ENCODE data around the gene SLC9A9.

The SLC9A9 gene

DNA sequence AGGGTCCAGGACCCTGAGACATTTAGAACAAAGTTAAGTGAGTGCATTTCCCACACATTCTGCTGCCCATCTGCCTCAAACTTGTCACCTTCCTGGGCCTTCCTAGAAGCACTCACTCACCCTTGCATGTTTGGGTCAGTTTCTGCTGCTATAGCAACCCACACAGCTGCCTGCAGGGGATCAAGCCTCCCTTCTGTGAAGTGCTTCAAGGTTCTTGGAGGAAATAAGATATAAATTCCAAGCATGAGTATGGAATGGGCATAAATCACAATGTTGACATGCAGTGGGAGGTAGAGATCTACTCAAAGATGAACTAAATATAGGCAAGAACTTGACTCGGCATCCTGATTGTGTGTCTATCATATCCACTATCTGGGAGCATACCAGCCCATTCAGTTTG, 140.4 kb downstream of the SLC9A9 start:
- Histone ChIP-seq H3K27ac (replicated peaks) (no peak overlapping the region), H3K27me3 (ENCODE audit: insufficient read depth, poor library complexity, severe bottlenecking) (no peaks in the 10 kb centered on the region), H3K4me3 (replicated peaks; ENCODE audit: insufficient read depth, low read length) (no peak overlapping the region)
- DNase-seq (ENCODE audit: low read depth in 1 of 2, low spot score in 1 of 2), result no peak
- TF ChIP-seq, protein P1, sequence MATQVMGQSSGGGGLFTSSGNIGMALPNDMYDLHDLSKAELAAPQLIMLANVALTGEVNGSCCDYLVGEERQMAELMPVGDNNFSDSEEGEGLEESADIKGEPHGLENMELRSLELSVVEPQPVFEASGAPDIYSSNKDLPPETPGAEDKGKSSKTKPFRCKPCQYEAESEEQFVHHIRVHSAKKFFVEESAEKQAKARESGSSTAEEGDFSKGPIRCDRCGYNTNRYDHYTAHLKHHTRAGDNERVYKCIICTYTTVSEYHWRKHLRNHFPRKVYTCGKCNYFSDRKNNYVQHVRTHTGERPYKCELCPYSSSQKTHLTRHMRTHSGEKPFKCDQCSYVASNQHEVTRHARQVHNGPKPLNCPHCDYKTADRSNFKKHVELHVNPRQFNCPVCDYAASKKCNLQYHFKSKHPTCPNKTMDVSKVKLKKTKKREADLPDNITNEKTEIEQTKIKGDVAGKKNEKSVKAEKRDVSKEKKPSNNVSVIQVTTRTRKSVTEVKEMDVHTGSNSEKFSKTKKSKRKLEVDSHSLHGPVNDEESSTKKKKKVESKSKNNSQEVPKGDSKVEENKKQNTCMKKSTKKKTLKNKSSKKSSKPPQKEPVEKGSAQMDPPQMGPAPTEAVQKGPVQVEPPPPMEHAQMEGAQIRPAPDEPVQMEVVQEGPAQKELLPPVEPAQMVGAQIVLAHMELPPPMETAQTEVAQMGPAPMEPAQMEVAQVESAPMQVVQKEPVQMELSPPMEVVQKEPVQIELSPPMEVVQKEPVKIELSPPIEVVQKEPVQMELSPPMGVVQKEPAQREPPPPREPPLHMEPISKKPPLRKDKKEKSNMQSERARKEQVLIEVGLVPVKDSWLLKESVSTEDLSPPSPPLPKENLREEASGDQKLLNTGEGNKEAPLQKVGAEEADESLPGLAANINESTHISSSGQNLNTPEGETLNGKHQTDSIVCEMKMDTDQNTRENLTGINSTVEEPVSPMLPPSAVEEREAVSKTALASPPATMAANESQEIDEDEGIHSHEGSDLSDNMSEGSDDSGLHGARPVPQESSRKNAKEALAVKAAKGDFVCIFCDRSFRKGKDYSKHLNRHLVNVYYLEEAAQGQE (IDR thresholded peaks at IDR 0.05; ENCODE audit: insufficient replicate concordance, low read depth), result no peak
- TF ChIP-seq GABPA (IDR thresholded peaks at IDR 0.05; ENCODE audit: low read depth) (no peak), POLR2AphosphoS5 (IDR thresholded peaks at IDR 0.05; ENCODE audit: low read depth) (no peak), SPI1 (IDR thresholded peaks at IDR 0.05; ENCODE audit: borderline replicate concordance, low read depth) (no peak)
- TF ChIP-seq, protein P2, sequence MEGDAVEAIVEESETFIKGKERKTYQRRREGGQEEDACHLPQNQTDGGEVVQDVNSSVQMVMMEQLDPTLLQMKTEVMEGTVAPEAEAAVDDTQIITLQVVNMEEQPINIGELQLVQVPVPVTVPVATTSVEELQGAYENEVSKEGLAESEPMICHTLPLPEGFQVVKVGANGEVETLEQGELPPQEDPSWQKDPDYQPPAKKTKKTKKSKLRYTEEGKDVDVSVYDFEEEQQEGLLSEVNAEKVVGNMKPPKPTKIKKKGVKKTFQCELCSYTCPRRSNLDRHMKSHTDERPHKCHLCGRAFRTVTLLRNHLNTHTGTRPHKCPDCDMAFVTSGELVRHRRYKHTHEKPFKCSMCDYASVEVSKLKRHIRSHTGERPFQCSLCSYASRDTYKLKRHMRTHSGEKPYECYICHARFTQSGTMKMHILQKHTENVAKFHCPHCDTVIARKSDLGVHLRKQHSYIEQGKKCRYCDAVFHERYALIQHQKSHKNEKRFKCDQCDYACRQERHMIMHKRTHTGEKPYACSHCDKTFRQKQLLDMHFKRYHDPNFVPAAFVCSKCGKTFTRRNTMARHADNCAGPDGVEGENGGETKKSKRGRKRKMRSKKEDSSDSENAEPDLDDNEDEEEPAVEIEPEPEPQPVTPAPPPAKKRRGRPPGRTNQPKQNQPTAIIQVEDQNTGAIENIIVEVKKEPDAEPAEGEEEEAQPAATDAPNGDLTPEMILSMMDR (IDR thresholded peaks at IDR 0.05; ENCODE audit: insufficient read depth, low read length), result no peak

DNA sequence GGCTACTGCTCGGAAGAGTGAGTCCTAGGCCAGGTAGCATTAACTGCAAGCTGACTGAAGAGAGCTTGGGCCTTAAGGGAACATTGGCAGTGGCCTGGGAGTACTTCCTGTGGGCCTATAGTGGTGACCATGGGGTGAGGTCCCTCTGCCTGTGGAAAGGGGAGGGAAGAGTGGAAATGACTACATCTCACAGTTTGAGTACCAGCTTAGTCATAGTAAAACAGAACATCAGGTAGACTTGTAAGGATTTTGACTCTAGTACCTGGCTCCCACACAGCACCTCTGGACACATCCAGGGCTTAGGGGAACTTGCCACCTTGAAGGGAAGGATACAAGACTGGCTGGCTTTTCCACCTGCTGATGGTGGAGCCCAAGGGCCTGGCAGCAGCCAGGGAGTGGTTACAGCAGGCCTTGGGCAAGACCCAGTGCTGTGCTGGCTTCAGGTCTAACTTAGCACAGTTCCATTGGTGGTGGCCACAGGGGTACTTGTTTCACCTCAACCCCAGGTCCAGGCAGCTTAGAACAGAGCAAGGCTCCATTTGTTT, 147.8 kb downstream of the SLC9A9 start:
- TF ChIP-seq, protein P2 (IDR thresholded peaks at IDR 0.05; ENCODE audit: insufficient read depth, low read length), result no peak
- no peak for TF ChIP-seq POLR2AphosphoS5 (IDR thresholded peaks at IDR 0.05; ENCODE audit: low read depth)
- no peak for TF ChIP-seq SPI1 (IDR thresholded peaks at IDR 0.05; ENCODE audit: borderline replicate concordance, low read depth)
- DNase-seq (ENCODE audit: low read depth in 1 of 2, low spot score in 1 of 2), result no peak
- Histone ChIP-seq H3K4me3 (replicated peaks; ENCODE audit: insufficient read depth, low read length) (no peak overlapping the region), H3K27ac (replicated peaks) (no peak overlapping the region), H3K27me3 (ENCODE audit: insufficient read depth, poor library complexity, severe bottlenecking) (no peaks in the 10 kb centered on the region)

DNA sequence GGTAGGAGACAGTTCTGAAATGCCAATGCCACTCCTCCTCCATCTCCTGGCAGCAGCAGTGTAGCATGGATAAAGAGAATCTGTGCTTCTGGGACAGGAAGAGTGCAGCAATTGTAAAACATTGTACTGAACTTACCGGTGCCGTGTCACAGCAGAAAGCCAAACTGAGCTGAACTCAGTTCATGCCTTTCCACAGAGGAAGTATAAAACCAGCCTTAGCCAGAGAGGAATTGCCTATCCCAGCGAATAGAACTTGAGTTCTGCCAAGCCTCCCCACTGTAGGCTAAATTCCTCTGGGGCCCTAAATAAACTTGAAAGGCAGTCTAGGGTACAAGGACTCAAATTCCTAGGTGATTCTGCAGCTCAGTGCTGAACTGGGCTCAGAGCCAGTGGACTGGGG, 148.8 kb downstream of the SLC9A9 start:
- TF ChIP-seq POLR2AphosphoS5 (IDR thresholded peaks at IDR 0.05; ENCODE audit: low read depth), result no peak
- TF ChIP-seq, protein P2 (IDR thresholded peaks at IDR 0.05; ENCODE audit: insufficient read depth, low read length), result no peak
- TF ChIP-seq GABPA (IDR thresholded peaks at IDR 0.05; ENCODE audit: low read depth), result no peak
- TF ChIP-seq, protein P1 (IDR thresholded peaks at IDR 0.05; ENCODE audit: insufficient replicate concordance, low read depth), result no peak
- no peak for TF ChIP-seq SPI1 (IDR thresholded peaks at IDR 0.05; ENCODE audit: borderline replicate concordance, low read depth)
- Histone ChIP-seq H3K27me3 (ENCODE audit: insufficient read depth, poor library complexity, severe bottlenecking) (no peaks in the 10 kb centered on the region), H3K27ac (replicated peaks) (no peak overlapping the region), H3K4me3 (replicated peaks; ENCODE audit: insufficient read depth, low read length) (no peak overlapping the region)
- no peak for DNase-seq (ENCODE audit: low read depth in 1 of 2, low spot score in 1 of 2)

All from HL-60 (cell line).